GM12875 (cell line): ENCODE data around the gene KCNB1.

Source experiments
- H3K4me3 ChIP-seq: one replicate; pipeline ENCODE4 v1.5.1; 2011; ENCODE audit warnings: low read depth, low read length, control low read depth
- CTCF ChIP-seq: IDR thresholded peaks from 2 replicates; pipeline ENCODE4 v1.5.1; 2011; ENCODE audit warnings: low read depth, mild to moderate bottlenecking, control low read depth, inconsistent platforms, low read length, moderate library complexity, borderline replicate concordance; ENCODE audit not compliant: insufficient read depth

Gene KCNB1

DNA sequence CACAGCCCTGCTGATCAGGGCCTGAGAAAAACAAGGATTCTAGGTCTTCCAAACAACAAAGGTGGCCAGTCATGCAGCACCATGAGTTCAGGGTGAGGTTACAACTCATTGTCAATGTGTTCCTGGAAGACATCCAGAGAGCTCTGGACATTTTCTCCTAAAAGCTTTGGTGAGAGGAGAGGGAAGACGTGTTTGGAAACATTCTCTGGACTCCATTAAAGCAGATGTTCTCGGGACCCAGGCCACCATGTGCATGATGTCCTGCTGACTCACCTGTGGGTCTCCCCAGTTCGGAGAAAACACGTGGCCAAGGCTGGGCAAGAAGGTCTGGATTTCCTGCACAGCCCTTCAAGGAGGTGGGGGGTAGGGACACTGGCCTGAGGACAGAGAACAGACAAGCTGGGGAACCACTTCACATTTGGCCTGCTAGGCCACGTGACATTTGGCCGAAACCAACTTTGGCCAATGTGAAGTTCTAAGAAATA is 61.6 kb downstream of the KCNB1 start:
- TF ChIP-seq CTCF = no peak
- no peak overlapping the region for H3K4me3 ChIP-seq

- H3K4me3 ChIP-seq = no peak overlapping the region
- no peak for TF ChIP-seq CTCF
Measured at GRCh38 chr20:49420292-49420691, 62.2 kb downstream of the KCNB1 start.

- no peak overlapping the region for H3K4me3 ChIP-seq
- no peak for TF ChIP-seq CTCF
Measured at GRCh38 chr20:49419785-49420184, 62.7 kb downstream of the KCNB1 start.

DNA sequence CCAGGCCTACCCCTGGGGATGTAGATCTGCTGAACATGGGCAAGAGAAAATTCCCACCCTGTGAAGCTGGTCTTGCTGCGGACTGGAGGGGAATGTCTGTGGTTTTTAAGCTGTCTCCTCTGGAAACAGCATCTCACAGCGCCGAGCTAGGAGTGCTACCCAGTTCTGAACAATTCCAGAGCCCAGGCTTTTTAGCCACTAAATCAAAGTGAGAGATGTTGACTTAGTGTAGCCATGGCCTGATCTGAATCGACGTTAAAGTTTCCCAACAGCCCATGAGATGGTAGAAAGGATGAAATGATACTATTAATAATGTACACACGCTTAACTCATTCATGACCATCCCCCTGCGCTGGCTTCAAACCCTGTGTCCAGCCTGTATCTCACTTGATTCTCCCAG is 63.7 kb downstream of the KCNB1 start:
- TF ChIP-seq CTCF = no peak
- no peak overlapping the region for H3K4me3 ChIP-seq

- H3K4me3 ChIP-seq = no peak overlapping the region
- no peak for TF ChIP-seq CTCF
Measured at GRCh38 chr20:49417843-49418555, 64.5 kb downstream of the KCNB1 start.

DNA sequence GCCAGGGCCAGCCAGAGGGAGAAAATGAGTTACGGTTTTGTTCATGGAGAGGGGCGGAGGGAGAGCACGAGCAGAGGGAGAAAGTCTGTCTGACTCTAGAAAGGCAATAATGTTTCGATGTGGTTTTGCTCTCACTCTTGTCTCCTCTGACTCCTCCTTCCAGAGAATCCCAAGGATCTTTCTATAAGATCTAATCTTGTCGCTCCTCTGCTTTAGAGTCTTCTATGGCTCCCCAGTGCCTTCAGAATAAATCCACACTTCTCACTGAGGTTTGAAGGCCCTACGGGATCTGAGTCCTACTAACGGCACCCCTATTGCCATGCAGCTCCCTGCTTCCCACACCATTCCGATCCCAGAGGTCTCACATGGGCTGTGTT is 66.8 kb downstream of the KCNB1 start:
- no peak overlapping the region for H3K4me3 ChIP-seq

More for the DNA sequence above, 66.8 kb downstream of the KCNB1 start:
- TF ChIP-seq CTCF = no peak
